Aorta (tissue), 5 donors: Measurements from ENCODE around the gene MGA. TPM values are rescaled to one million over a fixed set of nuclear protein-coding genes. Genes with fewer than 3 reads are reported as not detected.
A peak's percentile ranks its signal among the peaks of the same experiment; 100 is the strongest.

Experiments
- ATAC-seq: fragments of 200-7000 bp; cut with Tn5 transposase; one replicate; pipeline ENCODE4 v1.9.1; 2022; ENCODE audit warnings: moderate library complexity; ENCODE audit not compliant: low FRiP score
- DNase-seq, 2 donors: peaks; one replicate each; pipeline ENCODE4 v3.0.0-alpha.2; 2020
- H3K27ac ChIP-seq, 2 donors: one replicate each; pipeline ENCODE4 v1.5.1; 2013; ENCODE audit warnings: low read length in 2 of 2, mild to moderate bottlenecking in 2 of 2, moderate library complexity in 2 of 2, control low read depth in 1 of 2, inconsistent platforms in 1 of 2, low read depth in 1 of 2
- H3K27me3 ChIP-seq, 2 donors: one replicate each; pipeline ENCODE4 v1.6.1; 2013; ENCODE audit warnings: control low read depth in 1 of 2, low read length in 1 of 2, mild to moderate bottlenecking in 1 of 2, moderate library complexity in 1 of 2; ENCODE audit not compliant: insufficient read depth in 2 of 2, control insufficient read depth in 1 of 2
- H3K36me3 ChIP-seq, 2 donors: one replicate each; pipeline ENCODE4 v1.6.1; 2013; ENCODE audit warnings: control low read depth in 1 of 2, low read length in 1 of 2, mild to moderate bottlenecking in 1 of 2; ENCODE audit not compliant: insufficient read depth in 2 of 2, control insufficient read depth in 1 of 2
- H3K4me1 ChIP-seq, 2 donors: one replicate each; pipeline ENCODE4 v1.6.1; 2013; ENCODE audit warnings: low read length in 2 of 2, control low read depth in 1 of 2, mild to moderate bottlenecking in 1 of 2, moderate library complexity in 1 of 2; ENCODE audit not compliant: insufficient read depth in 2 of 2, control insufficient read depth in 1 of 2
- H3K4me3 ChIP-seq, 2 donors: one replicate each; pipeline ENCODE4 v1.5.1; 2013; ENCODE audit warnings: low read length in 2 of 2, control low read depth in 1 of 2, mild to moderate bottlenecking in 1 of 2
- H3K9me3 ChIP-seq: one replicate; pipeline ENCODE4 v1.6.1; 2013; ENCODE audit warnings: mild to moderate bottlenecking, low read length; ENCODE audit not compliant: control insufficient read depth
- WGBS, 2 donors: extraction: QIAGEN DNeasy Blood & Tissue Kit; methylation state at CpG; one replicate each; pipeline ENCODE4 v1.1.7; 2013; 5-methylcytosine and 5-hydroxymethylcytosine counted together
- intact Hi-C, 2 donors: fragments of 100-400 bp; cut with DNase I; formaldehyde crosslinking; loops; one replicate each; pipeline versions ENCODE4 v1.14.2 to v1.15.0; 2022
- polyA plus RNA-seq, 2 donors: library from polyadenylated mRNA; stranded (reverse); fragments of 200-250 nt; gene quantifications; one replicate each; pipeline ENCODE4 v1.2.3, GENCODE V29; 2013
- total RNA-seq, 2 donors: library from RNA; stranded (reverse); fragmentation: NEBNext Ultra II Directional; extraction: Animal tissue kit (Norgen Biotek cat#: 25700); gene quantifications; one replicate each; pipeline ENCODE4 v1.2.1, GENCODE V29; 2021
- donor health status: healthy with polysubstance abuse.
- donor health status: Bipolar disorder and iron deficiency.
- donor health status: DM: no; HTN: no; CAD: no.
- donor health status: DM: no; HTN: no; CAD: no.
- donor health status: DM: yes; HTN: yes; CAD: no.

MGA gene
- total and polyA plus RNA-seq, 4 donors, result 1.9 to 46.6 (median 25.1) TPM

DNA sequence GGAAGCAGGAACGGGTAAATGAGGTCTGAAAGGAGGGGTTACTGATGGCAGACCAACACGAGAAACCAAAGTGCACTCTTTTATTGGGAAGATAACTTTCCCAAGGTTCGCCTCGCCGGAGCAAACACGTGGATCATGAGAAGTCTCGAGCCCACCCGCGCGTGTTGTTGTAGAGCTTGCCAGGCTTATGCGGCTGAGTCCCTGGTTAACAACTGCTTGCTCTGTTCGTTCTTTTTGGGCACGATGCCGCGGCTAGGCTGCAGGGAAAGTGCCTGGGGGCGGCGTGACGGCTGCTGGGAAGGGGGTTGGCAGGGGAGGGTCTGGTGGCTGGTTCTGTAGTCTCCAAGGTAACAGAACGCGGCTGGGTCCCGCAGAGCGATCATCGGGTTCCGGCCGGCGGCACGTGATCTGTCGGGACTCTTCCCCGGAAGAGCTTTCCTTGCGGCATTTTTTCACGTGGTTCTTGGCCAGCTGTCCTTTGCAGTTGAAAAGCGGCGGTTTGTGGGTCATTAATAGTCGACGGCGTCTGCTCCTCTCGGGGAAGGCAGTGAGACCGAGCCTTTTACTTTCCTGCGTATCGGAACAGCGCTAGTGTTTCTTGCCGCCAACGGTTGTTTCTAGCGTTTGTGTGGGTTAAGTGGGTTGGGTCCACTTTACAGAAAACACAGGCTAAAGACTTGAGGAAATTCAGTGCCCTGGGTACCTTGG lies 1.5 kb downstream of the MGA start:
- intact Hi-C loops, result loop anchor here in 1 of 2 donors (5.0 kb wide), 1 partner anchor 39 kb away; no protein-coding TSS in a partner anchor
- 1% methylated on average over 44 of the region's 44 CpGs for WGBS, 2 donors
- peak overlapping the region in 1 of 2 donors; percentile 71 for H3K27ac ChIP-seq

DNA sequence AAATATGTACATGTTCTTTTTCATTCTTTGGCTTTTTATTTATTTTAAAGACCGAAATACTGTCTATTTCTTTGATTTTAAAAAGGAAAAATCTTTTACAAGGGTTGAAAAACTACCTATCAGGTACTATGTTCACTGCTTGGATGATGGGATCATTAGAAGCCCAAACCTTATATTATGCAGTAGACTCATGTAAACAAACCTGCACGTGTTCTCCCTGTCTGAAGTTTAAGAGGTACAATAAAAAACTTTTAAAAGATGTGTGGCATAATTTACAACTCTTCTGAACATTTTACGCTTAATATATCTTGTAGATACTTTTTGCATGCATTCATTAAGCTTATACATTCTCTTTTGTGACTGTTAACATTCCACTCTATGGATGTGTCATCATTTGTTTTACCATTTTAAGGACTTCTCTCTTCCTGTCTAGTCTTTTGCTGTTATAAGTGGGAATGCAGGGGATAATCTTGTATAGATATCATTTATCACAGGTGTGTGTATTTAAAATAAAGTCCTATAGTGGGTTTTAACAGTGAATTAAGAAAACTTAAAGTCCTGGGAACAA lies 6.2 kb downstream of the MGA start:
- H3K4me1 ChIP-seq, result no peaks in the 10 kb centered on the region
- 56 to 58% methylated on average over 3 of the region's 3 CpGs for WGBS, 2 donors
- H3K27me3 ChIP-seq, result no peaks in the 10 kb centered on the region
- H3K36me3 ChIP-seq, result peaks cover 0 to 7% of the 10 kb centered on the region in 2 donors
- H3K4me3 ChIP-seq, result no peak overlapping the region
- DNase-seq (no peak), ATAC-seq (no peak)
- intact Hi-C loops, result no loop called here
- H3K9me3 ChIP-seq, result no peaks in the 10 kb centered on the region
- H3K27ac ChIP-seq, result no peak overlapping the region

More for the DNA sequence above, 1.5 kb downstream of the MGA start:
- DNase-seq (peak; percentile 87 to 92), ATAC-seq (peak; percentile 64)
- Histone ChIP-seq H3K27me3 (no peaks in the 10 kb centered on the region), H3K36me3 (no peaks in the 10 kb centered on the region), H3K4me3 (peak overlapping the region; percentile 24 to 65), H3K4me1 (no peaks in the 10 kb centered on the region), H3K9me3 (no peaks in the 10 kb centered on the region)

DNA sequence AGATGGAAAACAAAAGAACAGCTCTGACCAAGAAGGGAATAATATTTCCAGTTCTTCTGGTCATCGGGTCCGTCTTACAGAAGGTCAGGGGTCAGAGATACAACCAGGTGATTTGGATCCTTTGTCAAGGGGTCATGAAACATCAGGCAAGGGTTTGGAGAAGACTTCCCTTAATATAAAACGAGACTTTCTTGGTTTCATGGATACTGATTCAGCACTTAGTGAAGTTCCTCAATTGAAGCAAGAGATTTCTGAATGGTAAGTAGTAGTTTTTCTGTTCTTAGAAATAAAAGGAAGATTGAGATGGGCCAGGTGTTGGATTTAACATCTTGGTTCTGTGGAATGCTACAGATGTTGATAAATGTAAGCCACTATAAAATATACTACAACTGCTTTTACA lies 9.5 kb downstream of the MGA start:
- intact Hi-C loops, result no loop called here
- no peaks in the 10 kb centered on the region for H3K9me3 ChIP-seq
- ATAC-seq (no peak), DNase-seq (no peak)
- H3K4me3 ChIP-seq, result no peak overlapping the region
- H3K27ac ChIP-seq, result no peak overlapping the region
- no peaks in the 10 kb centered on the region for H3K27me3 ChIP-seq
- no peaks in the 10 kb centered on the region for H3K4me1 ChIP-seq
- peaks cover 0 to 7% of the 10 kb centered on the region in 2 donors for H3K36me3 ChIP-seq
- WGBS, 2 donors, result 91% methylated on average over 3 of the region's 3 CpGs

DNA sequence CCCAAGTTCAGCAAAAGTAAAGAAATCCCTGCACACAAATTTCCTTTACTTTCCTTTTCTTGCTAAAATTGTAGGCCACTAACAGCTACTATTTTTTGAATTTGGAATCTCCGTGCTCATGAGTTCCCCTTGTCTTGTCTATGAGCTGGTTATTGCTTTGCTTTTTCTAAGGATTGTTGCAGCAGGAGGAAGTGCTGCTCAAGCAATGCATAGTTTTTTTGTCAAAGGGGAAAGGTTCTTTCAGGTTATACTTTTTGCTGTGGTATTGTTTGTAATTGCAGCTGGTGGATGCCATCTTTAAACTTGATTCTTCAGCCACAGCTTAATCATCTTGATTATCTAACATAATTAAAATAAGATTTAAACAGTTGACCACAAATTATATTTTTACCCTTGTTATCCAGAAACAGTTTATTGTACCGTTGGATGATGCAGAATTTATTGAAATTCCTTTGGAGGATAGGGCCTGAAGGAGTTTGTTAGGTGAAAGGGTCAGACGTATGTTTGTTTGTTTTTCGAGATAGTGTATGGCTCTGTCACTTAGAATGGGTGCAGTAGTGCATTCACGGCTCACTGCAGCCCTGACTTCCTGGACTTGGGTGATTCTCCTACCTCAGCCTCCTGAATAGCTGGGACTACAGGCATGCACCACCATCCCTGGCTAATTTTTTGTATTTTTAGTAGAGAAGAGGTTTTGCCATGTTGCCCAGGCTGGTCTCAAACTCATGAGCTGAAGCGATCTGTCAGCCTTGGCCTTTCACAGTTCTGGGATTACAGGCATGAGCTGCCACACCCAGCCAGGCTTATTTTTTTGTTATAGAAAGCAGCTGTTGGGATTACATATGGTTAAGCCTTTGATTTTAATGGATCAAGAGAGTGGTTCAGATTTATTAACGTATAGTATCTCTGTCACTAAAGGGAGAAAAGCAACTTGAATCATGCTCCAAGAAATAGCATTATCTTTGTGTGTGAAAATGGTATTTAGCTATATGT lies 11.7 kb downstream of the MGA start:
- Histone ChIP-seq H3K27ac (no peak overlapping the region), H3K4me3 (no peak overlapping the region), H3K4me1 (no peaks in the 10 kb centered on the region), H3K27me3 (no peaks in the 10 kb centered on the region), H3K9me3 (no peaks in the 10 kb centered on the region), H3K36me3 (peaks cover 0 to 7% of the 10 kb centered on the region in 2 donors)
- DNase-seq (no peak), ATAC-seq (no peak)
- intact Hi-C loops, result no loop called here
- 75% methylated on average over 7 of the region's 7 CpGs for WGBS, 2 donors

DNA sequence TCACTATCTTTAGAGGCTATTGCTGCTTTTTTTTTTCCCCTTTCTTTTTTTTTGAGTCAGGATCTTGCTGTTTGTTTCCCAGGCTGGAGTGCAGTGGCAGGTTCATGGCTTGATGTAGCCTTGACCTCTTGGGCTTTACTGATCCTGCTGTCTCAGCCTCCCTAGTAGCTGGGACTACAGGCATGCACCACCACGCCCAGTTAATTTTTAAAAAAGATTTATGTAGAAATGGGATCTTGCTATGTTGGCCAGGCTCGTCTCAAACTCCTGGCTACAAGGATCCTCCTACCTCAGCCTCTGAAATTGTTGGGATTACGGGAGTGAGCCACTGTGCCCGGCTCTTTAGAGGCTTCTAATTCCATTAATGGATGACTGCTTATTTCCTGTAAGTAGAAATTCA lies 15.1 kb downstream of the MGA start:
- Histone ChIP-seq H3K4me3 (no peak overlapping the region), H3K27me3 (no peaks in the 10 kb centered on the region), H3K4me1 (no peaks in the 10 kb centered on the region), H3K9me3 (no peaks in the 10 kb centered on the region), H3K36me3 (no peaks in the 10 kb centered on the region), H3K27ac (no peak overlapping the region)
- ATAC-seq (no peak), DNase-seq (no peak)
- whole genome bisulfite sequencing, 2 donors, result 95% methylated on average over 4 of the region's 4 CpGs
- intact Hi-C loops, result no loop called here

DNA sequence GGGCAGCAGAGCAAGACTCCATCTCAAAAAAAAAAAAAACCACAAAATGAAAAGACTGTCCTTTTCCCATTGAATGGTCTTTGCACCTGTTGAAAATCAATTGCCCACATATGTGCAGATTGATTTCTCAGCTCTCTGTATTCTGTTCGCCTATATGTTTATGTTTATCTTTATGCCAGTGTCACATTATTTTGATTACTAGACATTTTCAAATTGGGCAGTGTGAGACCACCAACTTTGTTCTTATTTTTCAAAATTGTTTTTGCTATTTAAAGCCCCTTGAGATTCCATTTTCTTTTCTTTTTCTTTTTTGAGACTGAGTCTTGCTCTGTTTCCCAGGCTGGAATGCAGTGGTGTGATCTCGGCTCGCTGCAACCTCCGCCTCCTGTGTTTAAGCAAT lies 18.5 kb downstream of the MGA start:
- H3K27me3 ChIP-seq, result no peaks in the 10 kb centered on the region
- peaks cover 0 to 4% of the 10 kb centered on the region in 2 donors for H3K4me1 ChIP-seq
- no peaks in the 10 kb centered on the region for H3K9me3 ChIP-seq
- H3K36me3 ChIP-seq, result no peaks in the 10 kb centered on the region
- intact Hi-C loops, result no loop called here
- no peak overlapping the region for H3K4me3 ChIP-seq
- 94 to 97% methylated on average over 4 of the region's 4 CpGs for WGBS, 2 donors
- H3K27ac ChIP-seq, result no peak overlapping the region
- ATAC-seq (no peak), DNase-seq (no peak)

DNA sequence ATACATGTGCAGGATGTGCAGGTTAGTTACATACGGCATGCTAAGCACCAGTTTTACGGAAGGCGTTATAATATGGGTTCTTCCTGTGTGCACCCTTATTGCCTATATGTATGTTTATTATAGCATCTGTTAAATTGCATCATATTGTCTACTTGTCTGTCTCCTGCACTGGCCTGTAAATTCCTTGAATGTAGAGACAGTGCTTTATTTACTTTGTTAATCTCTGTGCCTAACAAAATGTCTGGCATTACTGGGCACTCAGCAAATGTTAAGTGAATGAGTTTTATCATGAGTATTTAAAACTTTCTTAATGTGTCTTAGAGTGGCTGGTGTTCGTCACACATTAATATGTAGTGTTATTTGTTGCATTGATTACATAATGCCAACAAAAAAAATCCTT lies 23.8 kb downstream of the MGA start:
- H3K4me1 ChIP-seq, result peaks cover 0 to 4% of the 10 kb centered on the region in 2 donors
- 87 to 90% methylated on average over 4 of the region's 4 CpGs for WGBS, 2 donors
- intact Hi-C loops, result no loop called here
- no peak overlapping the region for H3K4me3 ChIP-seq
- no peaks in the 10 kb centered on the region for H3K9me3 ChIP-seq
- H3K36me3 ChIP-seq, result no peaks in the 10 kb centered on the region
- H3K27ac ChIP-seq, result no peak overlapping the region
- H3K27me3 ChIP-seq, result no peaks in the 10 kb centered on the region
- ATAC-seq (no peak), DNase-seq (no peak)

DNA sequence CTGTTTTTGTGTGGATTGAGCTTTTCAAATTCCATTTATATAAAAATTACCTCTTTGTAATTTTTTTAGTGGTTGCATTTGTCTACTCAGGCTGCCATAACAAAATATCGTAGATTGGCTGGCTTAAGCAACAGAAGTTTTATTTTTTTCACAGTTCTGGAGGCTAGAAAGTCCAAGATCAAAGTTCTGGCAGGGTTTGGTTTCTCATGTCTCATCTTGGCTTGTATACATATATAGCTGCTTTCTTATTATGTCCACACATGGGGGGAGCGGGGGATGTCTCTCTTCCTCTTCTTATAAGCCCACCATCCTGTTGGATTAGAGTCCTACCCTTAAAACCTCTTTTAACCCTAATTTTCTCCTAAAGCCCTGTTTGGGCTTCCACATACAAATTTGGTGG lies 28.5 kb downstream of the MGA start:
- H3K4me1 ChIP-seq, result peaks cover 0 to 3% of the 10 kb centered on the region in 2 donors
- no peaks in the 10 kb centered on the region for H3K36me3 ChIP-seq
- H3K27me3 ChIP-seq, result no peaks in the 10 kb centered on the region
- no peak for ATAC-seq
- H3K4me3 ChIP-seq, result no peak overlapping the region
- no peaks in the 10 kb centered on the region for H3K9me3 ChIP-seq
- intact Hi-C loops, result no loop called here
- H3K27ac ChIP-seq, result no peak overlapping the region
- DNase-seq, result no peak
- WGBS, 2 donors, result 58 to 64% methylated on average over 2 of the region's 2 CpGs
